Ovary (tissue), 3 donors: ENCODE measurements around the gene CARD9.

Experiments used
- CTCF ChIP-seq, 3 donors: fragments of 450-650 bp in 2 of 3; fragments of 200-600 bp in 1 of 3; IDR thresholded peaks; one replicate each; pipeline versions ENCODE4 v1.5.1 to v1.8.0; 2016 to 2022; ENCODE audit warnings: antibody characterized with exemption in 3 of 3, mild to moderate bottlenecking in 1 of 3
- POLR2A ChIP-seq: fragments of 450-650 bp; IDR thresholded peaks from one replicate; pipeline ENCODE4 v1.6.1; 2017; ENCODE audit warnings: antibody characterized with exemption, mild to moderate bottlenecking, moderate library complexity
- donor health status: DM: no; HTN: no; CAD: no.

GRCh38 chr9:136329211-136329627 lies 44.2 kb downstream of the CARD9 start:
- TF ChIP-seq CTCF (IDR thresholded peaks at IDR 0.05) (no peak), POLR2A (no peak)
